ENCODE results near the gene MTARC2.
"Not testable (repeated sequence)": the region's sequence is repeated elsewhere in the genome, so short reads cannot be mapped to it uniquely, and the experiment has no call there.

The MTARC2 gene

DNA sequence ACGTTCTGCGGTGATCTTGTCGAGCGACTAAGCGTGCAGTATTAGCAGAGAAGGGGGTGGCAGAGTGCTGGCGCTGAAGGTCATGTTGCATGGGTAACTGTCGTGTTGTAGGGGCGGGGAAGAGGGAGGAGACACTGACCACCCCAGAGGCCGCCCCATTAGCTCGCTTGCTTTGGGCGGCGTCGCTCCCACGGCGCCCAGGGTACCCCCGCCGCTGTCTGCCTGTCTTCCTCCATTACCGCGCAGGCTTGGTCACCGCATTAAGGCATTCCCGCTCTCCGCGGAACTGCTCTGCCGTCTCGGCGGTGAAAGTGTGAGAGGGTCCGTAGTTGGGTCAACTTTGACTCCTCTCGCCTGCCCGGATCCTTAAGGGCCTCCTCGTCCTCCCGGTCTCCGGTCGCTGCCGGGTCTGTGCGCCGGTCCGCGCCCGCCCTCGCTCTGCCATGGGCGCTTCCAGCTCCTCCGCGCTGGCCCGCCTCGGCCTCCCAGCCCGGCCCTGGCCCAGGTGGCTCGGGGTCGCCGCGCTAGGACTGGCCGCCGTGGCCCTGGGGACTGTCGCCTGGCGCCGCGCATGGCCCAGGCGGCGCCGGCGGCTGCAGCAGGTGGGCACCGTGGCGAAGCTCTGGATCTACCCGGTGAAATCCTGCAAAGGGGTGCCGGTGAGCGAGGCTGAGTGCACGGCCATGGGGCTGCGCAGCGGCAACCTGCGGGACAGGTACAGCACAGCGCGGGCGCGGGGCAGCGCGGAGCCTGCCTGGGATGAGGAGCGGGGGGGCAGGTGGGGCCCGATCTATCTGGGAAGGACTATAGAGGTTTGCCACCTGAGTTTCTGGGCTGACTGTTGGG is at the start of gene MTARC2:
TSS of gene MTARC2 (plus strand) at position 234 of the 846 bp plus-strand sequence. CDS start at position 444, 210 bp downstream.
- DNase-seq = no peak

DNA sequence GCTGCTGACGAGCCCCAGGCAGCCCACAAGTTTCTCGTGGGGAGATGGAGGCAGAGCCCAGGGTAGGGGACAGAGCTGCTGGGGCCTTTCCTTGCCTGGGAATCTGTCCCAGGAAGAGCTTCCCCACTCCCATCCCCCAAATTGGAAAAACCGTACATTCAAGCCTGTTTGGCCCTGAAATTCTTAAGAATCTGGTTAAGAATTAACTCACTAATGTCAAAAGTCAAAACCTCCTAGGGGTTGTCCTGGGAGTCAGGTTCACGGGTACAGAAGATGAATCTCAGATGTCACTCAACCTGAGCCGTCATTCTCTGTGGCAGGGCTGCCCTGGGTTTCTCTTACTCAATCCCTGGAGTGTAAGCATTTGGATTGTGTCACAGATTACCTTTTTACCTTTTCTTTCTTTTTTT is 49.5 kb upstream of the MTARC2 start:
- DNase-seq = no peak

DNA sequence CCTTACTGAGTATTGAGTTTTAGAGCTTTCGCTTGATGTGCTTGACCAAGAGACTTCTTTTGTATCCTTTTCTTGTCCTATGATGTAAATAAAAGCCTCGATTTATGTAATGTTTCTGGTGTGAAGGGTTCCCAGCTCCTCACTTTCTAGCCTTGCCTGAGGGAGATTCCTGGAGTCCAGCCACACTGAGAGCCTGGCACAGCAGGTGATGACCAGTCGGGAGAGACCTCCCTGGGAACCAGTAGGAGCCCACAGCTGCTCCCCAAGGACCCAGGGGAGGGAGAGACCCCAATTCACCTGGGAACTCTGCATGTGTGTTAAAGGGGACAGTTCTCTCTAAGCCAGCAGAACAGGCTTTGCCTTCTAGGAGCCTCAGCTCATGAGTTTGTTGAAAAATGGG is 49.1 kb upstream of the MTARC2 start:
- no peak for DNase-seq

DNA sequence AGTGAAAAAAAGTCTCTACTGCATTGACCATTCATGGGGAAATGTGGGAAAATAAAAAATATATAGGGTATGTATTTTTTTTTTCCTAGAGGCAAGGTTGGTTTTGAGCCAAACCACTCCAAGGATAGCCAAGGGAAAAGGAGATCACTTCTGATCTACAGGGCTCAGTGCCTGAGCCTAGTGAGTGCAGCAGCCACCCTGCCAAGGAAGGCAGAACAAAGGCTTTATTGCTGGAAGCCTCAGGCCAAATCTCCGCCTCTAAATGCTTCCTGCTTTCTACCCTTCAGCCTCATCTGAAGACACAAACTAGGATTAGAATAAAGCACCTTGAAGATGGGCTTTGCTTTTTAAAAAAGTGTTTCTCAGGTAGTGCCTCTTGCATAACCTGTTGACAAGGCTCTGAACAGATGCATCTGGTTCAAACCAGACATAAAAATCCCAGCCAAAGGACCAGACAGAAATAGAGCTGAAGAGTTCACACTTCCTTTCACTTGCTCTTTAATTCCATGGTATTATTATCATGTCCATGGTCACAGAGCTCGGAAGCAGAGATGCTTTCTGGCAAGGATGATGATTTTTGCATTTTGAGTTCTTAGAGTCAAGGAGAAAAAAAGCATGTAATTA is 47.5 kb upstream of the MTARC2 start:
- DNase-seq = no peak

DNA sequence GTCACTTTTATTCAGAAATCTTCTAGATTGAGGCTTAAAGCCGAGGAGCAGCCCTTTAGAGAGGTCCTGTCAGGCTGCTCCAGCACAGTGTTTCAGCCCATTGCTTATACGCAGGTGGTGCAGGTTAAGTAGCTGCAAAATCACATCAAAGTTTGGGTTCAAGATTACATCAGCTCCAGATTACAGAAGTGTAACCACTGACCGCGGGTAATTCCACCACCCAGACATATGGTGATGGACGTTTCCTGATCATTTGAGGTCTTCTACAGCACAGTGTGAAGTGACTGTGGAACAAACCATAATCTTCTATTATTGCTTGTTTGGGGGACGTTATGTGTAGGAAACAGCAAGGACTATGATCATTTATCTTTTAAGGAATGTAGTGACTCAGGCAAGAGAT is 46.1 kb upstream of the MTARC2 start:
- DNase-seq = no peak

DNA sequence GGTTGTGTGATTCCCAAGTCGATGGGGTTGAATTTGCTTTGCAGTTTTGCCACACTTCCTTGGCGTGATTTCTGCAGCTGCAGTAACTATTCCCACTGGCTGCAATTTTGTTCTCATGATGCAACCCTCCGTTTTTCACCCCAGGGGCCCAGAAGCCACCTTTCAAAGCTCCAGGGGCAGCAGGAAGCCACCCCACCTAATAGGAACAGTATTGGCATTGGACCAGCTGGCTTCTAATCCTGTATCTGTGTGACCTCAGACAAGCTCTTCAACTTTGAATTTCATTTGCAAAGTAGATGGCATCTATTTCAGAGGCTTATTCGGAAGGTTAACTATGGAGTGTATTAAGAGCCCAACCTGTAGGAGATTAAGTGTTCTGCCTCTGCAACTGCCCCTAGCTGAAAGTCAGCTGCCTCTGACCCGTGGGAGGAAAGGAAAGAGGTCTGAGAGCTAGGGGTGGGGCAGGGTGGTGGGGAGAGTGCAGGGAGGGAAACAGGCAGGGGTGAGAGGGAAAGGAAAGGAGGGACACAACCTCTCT is 45.3 kb upstream of the MTARC2 start:
- no peak for DNase-seq

DNA sequence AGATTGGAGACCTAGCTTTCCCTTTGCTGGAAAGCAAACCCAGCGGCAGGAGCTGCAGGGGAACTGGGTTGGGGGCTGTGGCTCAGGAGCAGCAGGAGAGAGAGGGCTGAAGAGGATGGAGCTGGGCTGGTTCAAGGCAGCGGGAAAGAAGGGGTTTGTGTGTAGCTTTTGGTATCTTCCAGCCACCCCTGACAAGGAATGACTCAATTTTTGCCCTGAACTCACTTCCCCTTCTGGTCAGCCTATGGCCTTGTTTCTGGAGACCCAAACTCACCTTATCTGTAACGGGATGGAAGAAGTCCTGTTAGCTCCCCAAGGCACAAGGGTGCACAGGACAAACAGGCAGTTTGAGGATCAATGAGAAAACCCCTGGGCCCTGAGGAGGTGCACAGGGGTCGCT is 44.8 kb upstream of the MTARC2 start:
- no peak for DNase-seq

DNA sequence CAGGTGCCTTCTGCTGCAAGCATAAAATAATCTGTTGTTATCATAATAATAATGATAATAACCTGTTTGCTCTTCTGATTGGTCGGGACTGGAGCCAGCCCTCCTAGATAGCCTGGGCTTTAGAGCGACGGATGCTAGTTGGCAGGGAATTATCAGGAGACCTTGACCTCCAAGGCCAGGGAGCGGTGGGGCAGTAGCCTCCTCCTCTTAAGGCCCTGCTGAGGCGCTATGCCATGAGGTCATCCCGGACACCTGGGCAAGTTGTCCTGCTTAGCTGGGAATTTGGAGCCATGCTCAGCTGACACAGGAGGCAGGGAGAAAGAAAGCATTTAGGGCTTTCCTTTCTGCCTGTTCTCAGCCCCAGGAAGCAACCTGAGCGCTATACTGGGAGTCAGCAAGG is 42.3 kb upstream of the MTARC2 start:
- no peak for DNase-seq

DNA sequence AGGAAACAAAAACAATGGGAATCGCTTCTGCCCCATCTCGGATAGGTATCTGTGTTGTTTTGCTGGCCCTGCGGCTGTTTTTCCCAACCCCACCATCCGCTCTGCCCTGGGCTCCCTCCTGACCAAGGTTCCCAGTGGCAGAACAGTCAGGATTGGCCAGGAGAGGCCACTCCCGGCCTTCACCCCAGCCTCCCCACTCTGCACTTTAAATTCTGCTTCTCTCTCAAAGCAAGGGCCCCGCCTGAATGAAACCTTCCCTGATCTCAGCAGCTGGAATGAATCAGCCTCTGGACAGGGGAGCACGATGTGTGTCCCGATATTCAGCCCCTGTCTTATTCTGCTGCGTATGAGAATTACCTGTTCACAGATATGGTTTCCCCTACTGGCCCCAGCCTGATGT is 41.6 kb upstream of the MTARC2 start:
- no peak for DNase-seq

DNA sequence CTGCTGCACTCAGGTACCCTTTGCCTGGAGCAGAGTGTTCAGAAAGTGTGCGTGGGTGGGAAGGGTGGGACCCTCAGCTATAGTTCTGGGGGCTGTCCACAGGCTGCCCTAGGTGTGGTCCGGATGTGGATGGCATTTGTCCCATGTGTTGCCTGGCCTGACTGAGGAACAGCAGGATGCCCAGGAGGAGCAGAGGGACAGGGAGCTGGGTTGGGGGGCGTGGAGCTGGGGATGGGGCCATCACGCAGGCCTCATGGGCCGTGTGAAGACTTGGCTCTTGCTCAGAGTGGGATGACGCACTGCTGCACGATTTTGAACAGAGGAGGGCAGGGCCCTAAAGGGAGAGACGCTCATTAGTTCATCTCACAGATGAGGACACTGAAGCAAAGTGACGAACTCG is 41.0 kb upstream of the MTARC2 start:
- no peak for DNase-seq

DNA sequence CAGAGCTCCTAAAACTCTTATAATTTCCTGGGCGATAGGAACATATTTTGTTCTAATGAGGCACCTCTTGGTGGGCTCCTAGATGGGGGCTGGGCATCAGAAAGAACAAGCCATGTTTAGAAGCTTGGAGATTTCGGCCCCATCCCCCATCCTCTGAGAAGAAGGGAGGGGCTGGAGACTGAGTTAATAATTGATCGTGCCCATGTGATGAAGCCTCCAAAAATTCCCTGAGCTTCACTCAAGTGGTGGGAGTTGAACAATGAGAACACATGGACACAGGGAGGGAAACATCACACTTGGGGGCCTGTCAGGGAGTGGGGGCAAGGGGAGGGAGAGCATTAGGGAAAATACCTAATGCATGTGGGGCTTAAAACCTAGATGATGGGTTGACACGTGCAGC is 39.9 kb upstream of the MTARC2 start:
- no peak for DNase-seq

DNA sequence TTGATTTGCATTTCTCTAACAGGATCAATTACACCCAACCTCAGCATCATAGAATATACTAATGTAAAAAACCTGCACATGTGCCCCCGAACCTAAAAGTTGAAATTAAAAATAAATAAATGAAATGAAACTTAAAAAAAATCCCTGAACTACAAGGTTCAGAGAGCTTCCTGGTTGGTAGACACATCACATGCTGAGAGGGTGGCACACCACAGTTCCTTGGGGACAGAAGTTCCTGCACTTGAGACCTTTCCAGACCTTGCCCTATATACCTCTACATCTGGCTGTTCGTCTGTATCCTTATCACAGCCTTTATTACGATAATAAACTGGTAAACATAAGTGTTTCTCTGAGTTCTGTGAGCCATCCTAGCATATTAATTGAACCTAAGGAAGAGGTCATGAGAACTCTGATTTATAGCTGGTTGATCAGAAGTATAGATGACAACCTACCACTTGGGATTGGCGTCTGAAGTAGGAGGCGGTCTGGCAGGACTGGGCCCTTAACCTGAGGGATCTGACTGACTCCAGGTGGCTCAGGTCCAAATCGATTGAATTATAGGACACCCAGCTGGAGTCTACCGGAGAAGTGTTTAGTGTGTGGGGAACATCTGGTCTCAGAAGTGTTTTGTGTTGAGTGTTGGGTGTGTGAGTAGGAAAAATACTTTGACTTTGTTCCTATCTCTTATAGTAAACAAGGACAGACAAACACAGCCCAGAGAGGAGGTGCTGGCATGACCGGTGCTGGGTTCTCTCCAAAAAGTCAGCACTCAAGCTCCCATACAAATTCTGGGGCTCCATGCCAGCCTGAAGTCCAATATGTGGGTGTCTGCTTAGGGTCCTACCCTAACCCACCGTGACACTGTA is 39.0 kb upstream of the MTARC2 start:
- no peak for DNase-seq

DNA sequence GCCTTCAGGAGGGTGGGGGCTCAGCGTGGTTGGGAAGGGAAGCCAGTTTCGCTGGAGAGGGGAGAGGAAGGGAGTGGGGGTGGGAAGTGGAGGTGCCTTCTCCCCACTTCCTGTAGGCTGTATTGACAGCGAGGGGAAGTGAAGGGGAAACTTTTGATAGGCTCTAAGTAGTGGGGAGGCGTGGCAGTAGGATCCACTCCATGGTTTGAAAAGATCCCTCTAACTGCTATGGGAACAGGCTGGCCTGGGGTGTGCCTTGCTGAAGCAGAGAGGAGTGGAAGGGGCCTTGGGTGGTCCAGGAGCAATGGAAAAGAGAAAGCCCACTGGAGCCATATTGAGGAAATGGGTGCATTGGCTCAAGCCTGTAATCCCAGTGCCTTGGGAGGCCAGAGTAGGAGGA is 37.8 kb upstream of the MTARC2 start:
- DNase-seq = no peak

DNA sequence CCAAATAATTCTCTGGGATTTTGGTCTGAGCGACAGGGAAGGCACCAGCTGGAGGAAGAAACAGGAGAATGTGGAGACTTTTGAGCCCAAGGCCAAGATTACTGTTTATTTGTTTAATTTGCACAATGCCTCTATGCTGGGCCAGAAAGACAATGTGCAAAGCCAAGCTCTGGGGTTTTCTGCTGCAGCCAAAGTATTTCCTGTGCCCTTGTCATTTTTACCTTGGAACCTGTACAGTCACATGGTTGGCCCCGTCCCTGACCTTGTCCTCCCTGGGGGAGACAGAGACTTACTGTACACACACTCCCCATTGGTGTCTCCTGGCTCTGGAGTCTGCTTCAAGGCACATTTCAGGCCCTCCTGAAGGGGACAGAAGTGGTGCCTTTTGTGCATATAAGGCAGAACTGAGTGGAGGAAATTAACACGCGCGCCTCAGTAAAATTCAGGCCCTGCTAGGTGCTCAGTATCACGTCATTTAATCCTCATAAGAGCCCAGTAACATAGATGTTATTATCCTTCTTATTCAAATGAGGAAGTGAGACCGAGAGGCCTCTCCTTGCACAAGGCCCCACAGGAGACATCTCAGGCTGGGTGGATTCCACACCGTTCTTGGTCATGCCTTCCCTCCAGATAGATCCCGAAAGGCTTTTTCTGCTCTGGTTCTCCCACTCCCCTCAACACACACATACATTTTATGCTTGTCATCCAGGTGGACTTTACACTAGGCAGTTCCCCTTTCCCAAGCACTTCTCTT is 36.9 kb upstream of the MTARC2 start:
- no peak for DNase-seq

DNA sequence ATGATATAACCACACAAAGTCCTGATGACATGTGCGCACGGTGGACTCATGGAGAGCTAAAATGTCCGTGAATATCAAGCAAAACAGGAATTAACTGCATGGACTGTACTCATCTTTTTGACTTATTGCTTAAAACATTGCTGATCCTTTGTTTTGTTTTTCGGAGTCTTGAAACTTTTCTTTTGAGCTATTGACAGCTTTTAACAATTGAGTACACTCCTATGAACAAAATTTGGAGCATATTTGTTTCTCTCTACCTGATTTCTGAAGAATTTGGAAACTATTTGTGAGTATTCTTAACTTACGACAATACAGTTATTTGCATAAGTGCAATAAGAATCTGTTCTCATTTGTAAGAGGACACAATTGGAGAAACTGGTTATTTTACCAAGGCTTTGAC is 32.1 kb upstream of the MTARC2 start:
- DNase-seq = not testable (repeated sequence)

DNA sequence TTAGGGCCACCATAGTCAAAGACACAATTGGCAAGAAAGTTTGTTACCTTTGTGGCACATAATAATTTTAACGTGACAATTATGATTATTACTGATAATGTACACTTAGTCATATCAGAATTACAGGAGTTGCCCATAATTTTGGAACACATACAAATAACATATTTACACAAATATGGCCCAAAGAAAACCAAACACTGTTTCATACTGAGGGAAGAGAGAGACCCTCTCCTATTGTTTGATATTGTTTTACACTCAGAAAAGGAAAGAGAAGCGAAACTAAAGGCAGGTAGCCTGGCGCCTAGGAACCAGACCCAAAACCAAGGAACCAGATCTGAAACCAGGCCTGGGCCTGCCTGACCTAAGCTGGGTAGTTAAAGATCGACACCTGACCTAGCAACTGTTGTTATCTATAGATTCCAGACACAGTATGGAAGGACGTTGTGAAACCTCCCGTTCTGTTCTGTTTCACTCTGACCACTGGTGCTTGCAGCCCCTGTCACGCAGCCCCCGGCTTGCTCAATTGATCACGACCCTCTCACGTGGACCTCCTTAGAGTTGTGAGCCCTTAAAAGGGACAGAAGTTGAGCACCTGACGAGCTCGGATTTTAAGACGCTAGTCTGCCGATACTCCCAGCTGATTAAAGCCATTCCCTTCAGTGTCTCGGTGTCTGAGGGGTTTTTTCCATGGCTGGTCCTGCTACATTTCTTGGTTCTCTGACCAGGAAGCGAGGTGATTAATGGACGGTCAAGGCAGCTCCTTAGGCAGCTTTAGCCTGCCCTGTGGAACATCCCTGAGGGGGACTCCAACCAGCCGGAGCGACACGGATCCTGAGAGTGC is 30.1 kb upstream of the MTARC2 start:
- no peak for DNase-seq

DNA sequence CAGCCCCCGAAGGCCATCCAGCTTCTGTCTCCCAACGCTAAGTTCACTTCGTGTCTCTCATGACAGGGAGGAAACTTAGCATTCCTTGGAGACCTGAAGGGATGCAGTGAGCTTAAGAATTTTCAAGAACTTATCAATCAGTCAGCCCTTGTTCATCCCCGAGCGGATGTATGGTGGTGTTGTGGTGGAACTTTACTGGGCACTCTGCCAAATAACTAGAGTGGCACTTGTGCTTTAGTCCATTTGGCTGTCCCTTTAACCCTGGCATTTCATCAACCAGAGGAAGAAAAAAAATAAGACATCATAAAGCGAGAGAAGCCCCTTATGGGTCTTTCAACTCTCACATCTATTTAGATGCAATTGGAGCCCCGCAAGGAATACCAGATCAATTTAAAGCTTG is 26.9 kb upstream of the MTARC2 start:
- DNase-seq = not testable (repeated sequence)

DNA sequence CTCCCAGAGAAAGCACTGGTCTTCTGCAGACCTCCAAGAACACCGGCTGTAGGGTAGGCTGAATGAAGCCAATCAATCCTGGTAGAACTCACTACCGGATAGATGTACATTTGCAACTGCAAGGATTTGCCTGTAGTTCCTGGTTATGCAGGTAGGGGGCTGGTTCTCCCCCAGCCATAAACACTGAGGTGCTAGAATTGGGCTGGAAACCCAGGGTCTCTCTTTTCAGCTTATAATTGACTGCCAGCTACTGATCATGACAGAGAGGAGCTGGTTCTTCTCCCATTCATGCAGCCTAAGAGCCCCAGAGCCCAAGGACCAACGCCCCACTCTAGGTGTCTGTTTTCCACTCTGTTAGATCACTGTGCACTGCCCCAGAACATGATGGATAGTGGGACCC is 21.5 kb upstream of the MTARC2 start:
- DNase-seq = no peak

DNA sequence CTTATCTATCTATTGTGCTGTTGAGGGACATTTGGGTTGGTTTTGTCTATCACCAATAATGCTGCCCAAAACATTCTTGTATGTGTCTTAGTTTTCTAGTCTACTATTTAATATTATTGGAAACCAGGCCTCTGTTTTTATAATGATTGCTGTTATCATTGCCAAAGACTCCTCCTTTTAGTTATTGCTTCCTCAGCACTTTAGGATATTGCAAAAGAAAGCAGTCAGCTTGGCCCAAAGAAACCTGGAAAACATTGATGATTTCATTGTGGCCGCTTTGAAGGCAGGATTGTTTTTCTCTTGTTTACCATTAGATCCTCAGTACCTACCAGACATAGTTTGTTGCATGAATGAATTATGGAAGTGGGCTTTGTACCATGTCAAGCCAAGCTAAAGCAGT is 20.6 kb upstream of the MTARC2 start:
- DNase-seq = no peak

DNA sequence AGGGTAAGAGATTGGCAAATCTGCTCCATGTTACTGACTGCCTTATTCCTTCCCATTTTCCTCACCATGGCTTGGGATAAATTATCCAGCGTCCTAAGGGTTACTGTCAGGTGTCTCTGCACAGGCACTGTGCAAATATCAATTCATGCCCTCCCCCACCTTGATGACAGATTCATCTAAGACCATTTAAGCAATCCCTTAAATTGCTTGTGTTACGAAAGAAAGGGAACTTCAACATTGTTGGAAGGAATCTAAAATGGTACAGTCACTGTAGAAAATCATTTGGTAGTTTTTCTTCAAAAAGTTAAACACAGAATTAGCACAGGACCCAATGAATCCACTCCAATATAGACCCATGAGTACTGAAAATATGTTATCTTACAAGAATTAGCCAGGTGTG is 17.6 kb upstream of the MTARC2 start:
- no peak for DNase-seq

DNA sequence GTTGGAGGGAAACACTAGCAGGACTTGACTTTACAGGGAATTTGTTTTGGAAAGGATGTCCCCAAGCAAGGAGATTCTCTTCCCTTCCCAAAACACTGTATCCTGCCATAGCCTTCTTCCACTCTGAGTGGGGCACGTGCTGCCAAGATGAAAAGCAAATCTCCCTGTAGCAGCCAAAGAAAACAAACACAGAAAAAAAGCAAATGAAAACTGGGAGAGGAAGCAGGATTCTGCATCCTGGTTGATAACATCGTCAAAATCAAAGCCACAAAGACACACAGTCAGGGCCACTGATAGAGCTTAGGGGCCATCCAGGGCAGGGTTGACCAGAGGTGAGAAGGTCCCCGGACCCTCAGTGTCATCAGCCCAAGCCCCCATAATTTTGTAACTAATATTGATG is 16.0 kb upstream of the MTARC2 start:
- DNase-seq = no peak

DNA sequence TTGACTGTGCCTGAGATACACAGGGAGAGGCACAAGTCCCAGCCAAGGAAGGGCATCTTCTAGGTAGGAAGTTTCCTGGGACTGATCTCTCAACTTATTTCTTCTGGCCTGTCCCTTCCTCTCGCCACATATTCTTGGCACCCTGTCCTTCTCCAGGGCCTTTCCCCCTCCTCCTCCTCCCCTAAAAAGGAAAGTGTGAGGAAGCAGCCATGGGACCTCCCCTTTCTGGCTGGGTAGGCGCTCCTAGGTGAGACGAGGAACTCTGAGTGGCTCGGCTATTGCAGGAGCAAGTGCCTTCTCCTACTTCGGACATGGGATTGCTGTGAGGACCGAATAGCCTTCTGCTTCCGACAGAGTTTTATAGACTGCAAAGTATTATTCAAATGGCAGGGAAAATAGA is 15.5 kb upstream of the MTARC2 start:
- DNase-seq = no peak
